Fibroblast of lung (primary cell): ENCODE results near the gene APC2. TPM values are rescaled to one million over a fixed set of nuclear protein-coding genes. Genes with fewer than 3 reads are reported as not detected.

Source experiments
- DNase-seq, 2 donors: peaks; one replicate each; pipeline versions ENCODE4 v3.0.0 to v3.0.0-alpha.2; 2010; ENCODE audit warnings: low read depth in 2 of 2
- H2AFZ ChIP-seq: 2 replicates; pipeline ENCODE4 v1.5.1; 2012; ENCODE audit warnings: low read length, control low read depth, inconsistent platforms
- H3K27ac ChIP-seq: 2 replicates; pipeline ENCODE4 v1.5.1; 2011; ENCODE audit warnings: low read length, control low read depth; ENCODE audit not compliant: insufficient read depth
- H3K27me3 ChIP-seq: 2 replicates; pipeline ENCODE4 v1.5.1; 2011; ENCODE audit warnings: mild to moderate bottlenecking, low read length; ENCODE audit not compliant: control insufficient read depth, insufficient read depth
- H3K36me3 ChIP-seq: 2 replicates; pipeline ENCODE4 v1.5.1; 2011; ENCODE audit warnings: low read length; ENCODE audit not compliant: control insufficient read depth, insufficient read depth
- H3K4me1 ChIP-seq: 2 replicates; pipeline ENCODE4 v1.5.1; 2011; ENCODE audit warnings: low read length; ENCODE audit not compliant: control insufficient read depth, insufficient read depth; ENCODE audit errors: extremely low read depth
- H3K4me2 ChIP-seq: 2 replicates; pipeline ENCODE4 v1.5.1; 2011; ENCODE audit warnings: low read length, control low read depth; ENCODE audit not compliant: insufficient read depth; ENCODE audit errors: extremely low read depth
- H3K4me3 ChIP-seq, 4 experiments: fragments of 200-600 bp in 1 of 4; sonication (generic) in 1 of 4; replicated peaks in 1 of 4; 2 replicates each; pipeline ENCODE4 v1.5.1; 2011 to 2016; ENCODE audit warnings: low read length in 4 of 4, low read depth in 3 of 4, mild to moderate bottlenecking in 3 of 4, control low read depth in 2 of 4, inconsistent platforms in 1 of 4, mixed read lengths in 1 of 4; ENCODE audit not compliant: insufficient read depth in 1 of 4; ENCODE audit errors: control extremely low read depth in 1 of 4
- H3K79me2 ChIP-seq: 2 replicates; pipeline ENCODE4 v1.5.1; 2012; ENCODE audit warnings: mild to moderate bottlenecking, low read length, inconsistent platforms; ENCODE audit not compliant: control insufficient read depth, insufficient read depth
- H3K9ac ChIP-seq: 2 replicates; pipeline ENCODE4 v1.5.1; 2011; ENCODE audit warnings: mild to moderate bottlenecking, low read length, control low read depth; ENCODE audit not compliant: insufficient read depth
- H3K9me3 ChIP-seq: 2 replicates; pipeline ENCODE4 v1.5.1; 2012; ENCODE audit warnings: low read depth, low read length; ENCODE audit not compliant: control insufficient read depth, insufficient read depth
- H4K20me1 ChIP-seq: 2 replicates; pipeline ENCODE4 v1.5.1; 2011; ENCODE audit warnings: low read length; ENCODE audit not compliant: control insufficient read depth, insufficient read depth; ENCODE audit errors: extremely low read depth
- EZH2 ChIP-seq: IDR thresholded peaks from 2 replicates; pipeline ENCODE4 v1.5.1; 2012; ENCODE audit warnings: low read length, control low read depth, mild to moderate bottlenecking; ENCODE audit errors: missing control alignments
- polyA plus RNA-seq, 2 donors: library from polyadenylated mRNA; depleted of rRNA in 1 of 2; stranded (reverse) in 1 of 2; unstranded in 1 of 2; fragments of >200 nt; gene quantifications; 2 replicates each; pipeline ENCODE4 v1.2.1, GENCODE V29; 2011 to 2012; ENCODE audit warnings: missing spikeins in 1 of 2
- total RNA-seq: library from RNA; depleted of rRNA; stranded (reverse); fragments of >200 nt; gene quantifications from 2 replicates; pipeline ENCODE4 v1.2.1, GENCODE V29; 2014
- TF ChIP-seq, protein P1 (sequence below), 2 donors: IDR thresholded peaks in 1 of 2; conservative IDR thresholded peaks in 1 of 2; 1 replicate in 1 of 2; 2 replicates in 1 of 2; pipeline ENCODE4 v1.5.1; 2011 to 2012; ENCODE audit warnings: low read length in 2 of 2, control low read depth in 1 of 2, inconsistent platforms in 1 of 2, low read depth in 1 of 2, mild to moderate bottlenecking in 1 of 2

The APC2 gene
- total and polyA plus RNA-seq, 2 donors (not counting 1 experiment from before 2014, with no cell fraction given), result 0.01 to 0.50 TPM

DNA sequence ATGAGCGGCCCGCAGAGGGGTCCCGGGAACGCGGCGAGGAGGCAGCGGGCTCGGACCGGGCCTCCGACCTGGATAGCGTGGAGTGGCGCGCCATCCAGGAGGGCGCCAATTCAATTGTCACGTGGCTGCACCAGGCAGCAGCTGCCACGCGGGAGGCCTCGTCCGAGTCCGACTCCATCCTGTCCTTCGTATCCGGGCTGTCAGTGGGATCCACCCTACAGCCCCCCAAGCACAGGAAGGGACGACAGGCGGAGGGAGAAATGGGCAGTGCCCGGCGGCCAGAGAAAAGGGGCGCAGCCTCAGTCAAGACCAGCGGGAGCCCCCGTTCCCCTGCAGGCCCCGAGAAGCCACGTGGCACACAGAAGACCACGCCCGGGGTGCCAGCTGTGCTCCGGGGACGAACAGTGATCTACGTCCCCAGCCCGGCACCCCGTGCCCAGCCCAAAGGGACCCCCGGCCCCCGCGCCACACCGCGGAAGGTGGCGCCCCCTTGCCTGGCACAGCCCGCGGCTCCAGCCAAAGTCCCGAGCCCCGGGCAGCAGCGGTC, 18.4 kb downstream of the APC2 start:
- peak overlapping the region in 1 of 4 experiments; percentile 32 for H3K4me3 ChIP-seq
- H3K79me2 ChIP-seq, result no peaks in the 10 kb centered on the region
- H3K9me3 ChIP-seq, result no peaks in the 10 kb centered on the region
- no peak overlapping the region for H3K4me2 ChIP-seq
- H4K20me1 ChIP-seq, result no peaks in the 10 kb centered on the region
- H3K27ac ChIP-seq, result no peak overlapping the region
- DNase-seq, result no peak
- no peak overlapping the region for H3K9ac ChIP-seq
- peaks cover 50% of the 10 kb centered on the region for H3K27me3 ChIP-seq
- no peaks in the 10 kb centered on the region for H3K36me3 ChIP-seq
- peak; percentile 94 for TF ChIP-seq EZH2
- TF ChIP-seq, protein P1, sequence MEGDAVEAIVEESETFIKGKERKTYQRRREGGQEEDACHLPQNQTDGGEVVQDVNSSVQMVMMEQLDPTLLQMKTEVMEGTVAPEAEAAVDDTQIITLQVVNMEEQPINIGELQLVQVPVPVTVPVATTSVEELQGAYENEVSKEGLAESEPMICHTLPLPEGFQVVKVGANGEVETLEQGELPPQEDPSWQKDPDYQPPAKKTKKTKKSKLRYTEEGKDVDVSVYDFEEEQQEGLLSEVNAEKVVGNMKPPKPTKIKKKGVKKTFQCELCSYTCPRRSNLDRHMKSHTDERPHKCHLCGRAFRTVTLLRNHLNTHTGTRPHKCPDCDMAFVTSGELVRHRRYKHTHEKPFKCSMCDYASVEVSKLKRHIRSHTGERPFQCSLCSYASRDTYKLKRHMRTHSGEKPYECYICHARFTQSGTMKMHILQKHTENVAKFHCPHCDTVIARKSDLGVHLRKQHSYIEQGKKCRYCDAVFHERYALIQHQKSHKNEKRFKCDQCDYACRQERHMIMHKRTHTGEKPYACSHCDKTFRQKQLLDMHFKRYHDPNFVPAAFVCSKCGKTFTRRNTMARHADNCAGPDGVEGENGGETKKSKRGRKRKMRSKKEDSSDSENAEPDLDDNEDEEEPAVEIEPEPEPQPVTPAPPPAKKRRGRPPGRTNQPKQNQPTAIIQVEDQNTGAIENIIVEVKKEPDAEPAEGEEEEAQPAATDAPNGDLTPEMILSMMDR (conservative IDR thresholded peaks at IDR 0.05 in 1 of 2, IDR thresholded peaks at IDR 0.05 in 1 of 2; ENCODE audit: low read depth in 1 of 2, low read length in 2 of 2), result no peak
- H3K4me1 ChIP-seq, result peaks cover 3% of the 10 kb centered on the region
- no peak overlapping the region for H2AFZ ChIP-seq

DNA sequence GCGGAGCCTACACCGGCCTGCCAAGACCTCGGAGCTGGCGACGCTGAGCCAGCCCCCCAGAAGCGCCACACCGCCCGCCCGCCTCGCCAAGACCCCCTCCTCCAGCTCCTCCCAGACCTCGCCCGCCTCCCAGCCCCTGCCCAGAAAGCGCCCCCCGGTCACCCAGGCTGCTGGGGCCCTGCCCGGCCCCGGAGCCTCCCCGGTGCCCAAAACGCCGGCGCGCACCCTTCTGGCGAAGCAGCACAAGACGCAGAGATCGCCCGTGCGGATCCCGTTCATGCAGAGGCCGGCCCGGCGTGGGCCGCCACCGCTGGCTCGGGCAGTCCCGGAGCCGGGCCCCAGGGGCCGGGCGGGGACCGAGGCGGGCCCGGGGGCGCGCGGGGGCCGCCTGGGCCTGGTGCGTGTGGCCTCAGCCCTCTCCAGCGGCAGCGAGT, 18.9 kb downstream of the APC2 start:
- Histone ChIP-seq H4K20me1 (no peaks in the 10 kb centered on the region), H3K9ac (no peak overlapping the region), H3K4me1 (peaks cover 3% of the 10 kb centered on the region), H3K36me3 (no peaks in the 10 kb centered on the region), H3K4me2 (no peak overlapping the region), H3K79me2 (no peaks in the 10 kb centered on the region), H3K27ac (no peak overlapping the region), H2AFZ (no peak overlapping the region), H3K27me3 (peaks cover 50% of the 10 kb centered on the region), H3K4me3 (peak overlapping the region in 1 of 4 experiments; percentile 32), H3K9me3 (no peaks in the 10 kb centered on the region)
- DNase-seq, result peak in 1 of 2 donors; percentile 26
- TF ChIP-seq EZH2, result no peak
- TF ChIP-seq, protein P1 (conservative IDR thresholded peaks at IDR 0.05 in 1 of 2, IDR thresholded peaks at IDR 0.05 in 1 of 2; ENCODE audit: low read depth in 1 of 2, low read length in 2 of 2), result no peak

GRCh38 chr19:1469255-1470054, 19.5 kb downstream of the APC2 start:
- Histone ChIP-seq H2AFZ (no peak overlapping the region), H4K20me1 (no peaks in the 10 kb centered on the region), H3K4me3 (peak overlapping the region in 1 of 4 experiments; percentile 47), H3K9ac (no peak overlapping the region), H3K4me1 (peaks cover 3% of the 10 kb centered on the region), H3K27me3 (peaks cover 50% of the 10 kb centered on the region), H3K36me3 (no peaks in the 10 kb centered on the region), H3K27ac (no peak overlapping the region), H3K9me3 (no peaks in the 10 kb centered on the region), H3K4me2 (no peak overlapping the region), H3K79me2 (no peaks in the 10 kb centered on the region)
- no peak for TF ChIP-seq EZH2
- no peak for DNase-seq
